HG02938 (cell line): ENCODE measurements around the gene CEP72.
"Not testable (repeated sequence)": the region's sequence is repeated elsewhere in the genome, so short reads cannot be mapped to it uniquely, and the experiment has no call there.

Source experiments
- ATAC-seq: cut with Tn5 transposase; IDR thresholded peaks from one replicate; pipeline ENCODE4 v1.9.1; 2021; ENCODE audit warnings: mild to moderate bottlenecking, moderate library complexity; ENCODE audit not compliant: unreplicated experiment

The CEP72 gene

DNA sequence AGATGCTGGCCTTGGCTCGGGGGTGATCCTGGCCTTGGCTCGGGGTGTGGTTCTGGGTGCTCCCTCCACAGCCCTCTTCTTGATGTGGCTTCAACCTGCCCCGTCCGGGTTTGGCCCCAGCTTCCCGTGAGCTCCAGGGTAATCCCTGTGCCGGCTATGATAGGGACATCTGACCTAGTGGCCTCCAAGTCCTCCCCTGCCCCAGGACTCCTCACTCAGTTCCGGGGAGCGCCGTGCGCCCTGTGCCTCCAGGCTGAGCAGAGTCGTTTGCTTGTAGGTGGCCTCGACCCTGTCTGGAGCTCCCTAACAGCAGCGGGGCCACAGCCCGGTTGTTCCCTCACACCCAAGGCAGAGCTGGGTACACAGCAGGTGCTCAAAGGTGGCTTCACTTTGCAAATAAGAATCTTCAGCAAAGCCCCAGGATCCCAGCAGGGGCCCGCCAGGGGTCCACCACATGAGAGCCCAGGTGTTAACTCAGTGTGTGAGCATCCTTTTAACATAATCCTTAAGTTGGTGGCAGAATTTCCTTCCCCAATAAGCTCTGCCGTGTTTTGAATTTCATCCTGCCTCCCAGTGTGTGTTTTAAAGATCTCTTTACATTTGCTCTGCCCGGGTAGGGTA, 32.3 kb upstream of the CEP72 start:
- ATAC-seq, result no peak

DNA sequence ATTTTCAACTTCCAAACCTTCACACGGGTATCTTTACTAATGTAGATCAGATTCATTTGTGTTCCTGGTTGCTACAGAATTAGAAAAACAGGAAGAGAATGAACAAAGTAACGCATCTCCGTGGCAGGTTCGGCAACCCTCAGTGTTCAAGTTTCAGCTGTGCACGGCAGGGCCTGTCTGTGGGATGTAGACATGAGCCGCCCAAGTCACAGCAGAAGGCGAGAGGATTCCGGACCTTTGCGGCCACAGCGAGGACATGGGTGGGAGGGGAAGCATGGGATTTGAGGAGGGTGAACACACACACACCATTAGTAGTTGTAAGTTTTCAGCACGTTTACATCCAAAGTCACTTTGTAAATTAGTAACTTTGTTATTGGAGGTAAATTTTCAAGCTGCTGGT, 31.7 kb upstream of the CEP72 start:
- ATAC-seq, result no peak

DNA sequence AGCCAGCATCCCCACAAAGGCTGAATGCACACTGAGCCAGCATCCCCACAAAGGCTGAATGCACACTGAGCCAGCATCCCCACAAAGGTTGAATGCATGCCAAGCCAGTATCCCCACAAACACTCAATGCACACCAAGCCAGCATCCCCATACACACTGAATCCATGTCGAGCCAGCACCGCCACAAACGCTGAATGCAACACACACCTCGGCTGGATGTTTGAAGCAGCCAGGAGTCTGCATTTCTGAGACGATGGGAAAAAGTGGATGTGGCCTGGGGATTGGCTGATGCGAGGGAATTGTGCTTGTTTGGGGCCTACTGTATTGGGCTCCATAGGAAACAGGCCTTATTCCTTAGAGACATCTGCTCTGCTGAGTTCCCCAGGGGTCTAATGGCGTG, 30.9 kb upstream of the CEP72 start:
- ATAC-seq, result no peak

DNA sequence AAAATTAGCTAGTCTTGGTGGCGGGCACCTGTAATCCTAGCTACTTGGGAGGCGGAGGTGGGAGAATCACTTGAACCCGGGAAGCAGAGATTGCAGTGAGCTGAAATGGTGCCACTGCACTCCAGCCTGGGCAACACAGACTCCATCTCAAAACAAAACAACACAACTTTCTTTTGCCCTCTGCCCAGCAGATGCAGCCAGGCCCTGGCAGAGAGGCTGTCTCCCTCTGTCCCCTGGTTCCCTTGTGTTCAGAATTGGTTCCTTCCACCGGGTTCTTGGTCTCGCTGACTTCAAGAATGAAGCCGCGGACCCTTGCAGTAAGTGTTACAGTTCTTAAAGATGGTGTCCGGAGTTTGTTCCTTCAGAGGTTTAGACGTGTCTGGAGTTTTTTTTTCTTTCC, 30.2 kb upstream of the CEP72 start:
- ATAC-seq, result no peak

DNA sequence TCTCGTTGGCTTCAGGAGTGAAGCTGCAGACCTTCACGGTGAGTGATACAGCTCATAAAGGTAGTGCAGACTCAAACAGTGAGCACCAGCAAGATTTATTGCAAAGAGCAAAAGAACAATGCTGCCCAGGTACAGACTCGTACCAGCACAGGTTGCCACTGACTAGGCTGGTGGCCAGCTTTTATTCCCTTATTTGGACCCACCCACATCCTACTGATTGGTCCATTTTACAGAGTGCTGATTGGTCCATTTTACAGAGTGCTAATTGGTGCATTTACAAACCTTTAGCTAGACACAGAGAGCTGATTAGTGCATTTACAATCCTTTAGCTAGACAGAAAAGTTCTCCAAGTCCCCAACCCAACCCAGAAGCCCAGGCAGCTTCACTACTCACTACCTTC, 29.7 kb upstream of the CEP72 start:
- ATAC-seq, result not testable (repeated sequence)

DNA sequence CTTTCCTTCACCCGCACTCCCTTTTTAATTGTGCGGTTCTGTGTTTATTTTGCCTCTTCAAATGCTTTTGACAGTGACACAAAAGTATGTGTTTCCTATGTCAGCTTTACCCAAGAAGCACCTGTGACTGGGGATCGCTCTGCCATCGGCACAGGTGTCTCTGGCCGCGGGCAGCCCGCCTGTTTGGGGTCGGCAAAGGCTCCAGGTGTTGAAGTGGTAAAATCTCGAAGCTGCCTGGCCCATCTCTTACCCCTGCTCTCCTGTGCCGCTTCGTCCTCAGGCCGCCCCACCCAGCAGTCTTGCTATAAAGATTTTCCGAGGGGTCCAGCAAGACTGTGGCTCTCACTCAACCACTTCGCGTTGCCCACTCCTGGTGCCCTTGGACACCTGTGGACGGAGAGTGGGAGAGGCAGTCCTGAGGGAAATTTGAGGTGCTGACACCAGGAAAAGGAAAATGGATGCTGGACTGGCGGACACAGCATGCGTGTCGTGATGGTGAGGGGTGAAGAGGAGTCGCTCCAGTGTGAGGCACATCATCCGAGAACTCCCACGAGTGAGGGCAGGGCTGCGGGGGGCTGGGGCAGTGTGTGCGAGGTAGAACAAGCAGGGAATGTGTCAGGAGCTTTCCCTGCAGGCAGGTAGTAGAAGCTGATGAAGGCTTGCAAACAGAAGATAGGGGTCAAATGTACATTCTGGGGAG, 29.1 kb upstream of the CEP72 start:
- no peak for ATAC-seq

DNA sequence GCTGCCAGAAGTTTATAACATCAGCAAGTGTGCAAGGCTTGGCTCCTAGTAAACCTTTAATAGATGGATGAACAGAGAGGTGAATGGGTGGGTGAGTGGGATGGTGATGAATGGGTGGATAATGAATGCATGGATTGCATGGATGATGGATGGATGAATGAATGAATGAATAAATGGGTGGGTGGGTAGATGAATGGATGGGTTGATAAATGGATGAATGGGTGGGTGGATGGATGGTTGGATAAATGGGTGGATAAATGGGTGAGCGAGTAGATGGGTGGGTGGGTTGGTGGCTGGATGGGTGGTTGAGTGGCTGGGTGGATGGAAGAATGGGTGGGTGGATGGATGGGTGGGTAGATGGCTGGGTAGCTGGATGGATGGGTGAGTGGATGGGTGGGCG, 28.5 kb upstream of the CEP72 start:
- no peak for ATAC-seq

DNA sequence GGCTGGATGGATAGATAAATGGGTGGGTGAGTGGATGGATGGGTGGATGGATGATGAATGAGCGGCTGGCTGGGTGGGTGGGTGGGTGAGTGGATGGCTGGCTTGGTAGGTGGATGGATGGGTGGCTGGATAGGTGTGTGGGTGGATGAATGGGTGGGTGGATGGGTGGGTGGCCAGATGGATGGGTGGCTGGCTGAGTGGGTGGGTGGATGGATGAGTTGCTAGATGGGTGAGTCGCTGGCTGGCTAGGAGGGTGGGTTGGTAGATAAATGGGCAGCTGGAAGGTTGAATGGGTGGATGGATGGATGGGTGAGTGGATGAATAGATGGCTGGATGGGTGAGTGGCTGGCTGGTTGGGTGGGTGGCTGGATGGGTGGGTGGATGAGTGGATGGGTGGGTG, 27.9 kb upstream of the CEP72 start:
- ATAC-seq, result no peak

DNA sequence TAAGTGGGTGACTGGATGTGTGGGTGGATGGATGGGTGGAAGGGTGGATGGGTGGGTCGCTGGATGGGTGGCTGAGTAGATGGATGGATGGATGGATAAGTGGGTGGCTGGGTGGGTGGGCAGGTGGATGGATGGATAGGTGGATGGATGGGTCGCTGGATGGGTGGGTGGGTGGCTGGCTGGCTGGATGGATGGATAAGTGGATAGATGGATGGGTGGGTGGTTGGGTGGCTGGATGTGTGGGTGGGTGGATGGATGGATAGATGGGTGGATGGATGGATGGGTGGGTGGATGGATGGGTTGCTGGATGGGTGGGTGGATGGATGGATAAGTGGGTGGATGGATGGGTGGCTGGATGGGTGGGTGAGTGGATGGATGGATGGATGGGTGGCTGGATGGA, 27.3 kb upstream of the CEP72 start:
- no peak for ATAC-seq

DNA sequence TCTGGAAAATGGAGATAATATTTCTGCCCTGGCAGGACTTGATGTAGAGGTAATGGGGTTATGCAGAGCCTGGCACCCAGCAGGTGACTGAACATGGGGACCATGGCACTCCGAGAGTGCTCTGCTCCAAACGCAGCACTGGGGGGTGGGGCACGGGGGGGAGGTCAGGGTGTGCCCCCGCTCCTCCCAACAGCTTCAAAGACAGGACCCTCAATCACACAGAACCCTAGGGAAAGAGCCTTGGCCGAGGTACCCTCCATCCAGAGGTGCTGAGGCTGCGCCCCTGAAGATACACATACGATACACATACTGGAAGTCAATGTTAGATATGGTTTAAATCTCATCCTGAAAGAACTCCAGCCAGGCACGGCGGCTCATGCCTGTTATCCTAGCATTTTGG, 26.6 kb upstream of the CEP72 start:
- ATAC-seq, result no peak

DNA sequence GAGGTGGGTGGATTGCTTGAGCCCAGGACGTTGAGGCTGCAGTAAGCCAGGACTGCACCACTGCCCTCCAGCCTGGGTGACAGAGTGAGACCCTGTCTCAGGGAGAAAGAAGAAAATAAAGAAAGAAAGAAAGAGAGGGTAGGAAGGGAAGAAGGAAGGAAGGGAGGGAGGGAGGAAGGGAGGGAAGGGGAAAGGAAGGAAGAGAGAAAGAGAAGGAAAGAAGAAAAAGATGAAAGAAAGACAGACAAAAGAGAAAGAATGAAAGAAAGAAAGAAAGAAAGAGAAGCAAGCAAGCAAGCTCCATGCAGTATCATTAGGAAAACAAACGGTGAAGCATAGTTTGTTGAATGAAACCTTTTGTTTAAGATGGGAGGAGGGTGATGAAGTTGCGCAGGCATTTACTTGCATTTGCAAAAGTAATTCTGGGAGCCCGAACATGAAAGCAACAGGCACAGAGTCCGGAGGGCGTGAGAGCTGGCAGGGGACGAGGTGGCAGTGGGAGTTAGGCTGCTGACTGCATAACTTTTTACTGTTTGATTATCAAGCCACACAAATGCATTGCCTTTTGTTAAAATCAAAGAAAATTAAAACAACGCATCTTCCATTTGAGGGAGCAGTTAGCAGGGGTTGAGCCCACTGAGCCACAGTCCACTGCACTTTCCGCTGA, 26.0 kb upstream of the CEP72 start:
- no peak for ATAC-seq

DNA sequence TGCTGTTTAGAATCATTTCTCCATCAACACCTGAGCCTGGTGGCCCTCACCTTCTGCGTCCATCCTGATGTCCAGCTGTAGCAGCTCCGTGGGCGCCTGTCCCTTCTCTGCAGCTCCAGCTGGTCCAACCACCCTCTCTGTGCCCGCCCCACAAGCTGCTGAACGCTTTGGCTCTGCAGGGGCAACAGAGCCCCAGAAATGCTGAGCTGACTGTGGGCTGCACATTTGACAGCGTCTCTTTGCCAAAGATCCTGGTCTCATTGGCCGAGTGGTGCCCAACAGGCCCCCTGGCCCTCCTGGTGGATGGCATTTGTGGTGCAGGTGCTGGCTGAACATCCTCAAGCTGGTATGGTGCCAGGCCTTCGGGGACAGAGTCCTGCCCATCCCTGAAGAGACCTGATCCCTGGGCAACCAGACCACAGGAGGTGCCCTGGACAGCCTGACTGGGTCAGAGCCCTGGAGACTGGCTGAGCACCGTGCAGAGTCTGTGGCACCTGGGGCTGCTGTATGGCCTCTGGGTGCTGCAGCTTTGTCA, 25.3 kb upstream of the CEP72 start:
- ATAC-seq, result no peak

DNA sequence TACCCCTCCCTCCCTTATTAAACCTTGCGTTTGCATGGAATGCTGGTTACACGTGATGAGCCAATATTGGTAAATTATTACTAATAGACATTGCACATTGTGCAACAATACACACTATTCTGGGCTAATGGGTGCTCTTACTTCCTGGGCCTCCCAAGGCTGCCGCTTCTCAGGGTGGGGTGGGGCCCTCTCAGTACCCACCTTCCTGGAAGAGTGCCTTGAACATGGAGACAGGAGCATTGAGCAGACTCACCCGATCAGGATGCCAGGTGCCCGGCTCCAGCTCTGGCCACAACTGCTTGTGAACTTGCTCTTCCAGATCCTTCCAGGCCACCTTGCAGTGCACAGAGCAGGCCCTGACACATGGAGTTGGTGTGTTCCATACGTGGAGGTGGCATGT, 24.7 kb upstream of the CEP72 start:
- no peak for ATAC-seq

DNA sequence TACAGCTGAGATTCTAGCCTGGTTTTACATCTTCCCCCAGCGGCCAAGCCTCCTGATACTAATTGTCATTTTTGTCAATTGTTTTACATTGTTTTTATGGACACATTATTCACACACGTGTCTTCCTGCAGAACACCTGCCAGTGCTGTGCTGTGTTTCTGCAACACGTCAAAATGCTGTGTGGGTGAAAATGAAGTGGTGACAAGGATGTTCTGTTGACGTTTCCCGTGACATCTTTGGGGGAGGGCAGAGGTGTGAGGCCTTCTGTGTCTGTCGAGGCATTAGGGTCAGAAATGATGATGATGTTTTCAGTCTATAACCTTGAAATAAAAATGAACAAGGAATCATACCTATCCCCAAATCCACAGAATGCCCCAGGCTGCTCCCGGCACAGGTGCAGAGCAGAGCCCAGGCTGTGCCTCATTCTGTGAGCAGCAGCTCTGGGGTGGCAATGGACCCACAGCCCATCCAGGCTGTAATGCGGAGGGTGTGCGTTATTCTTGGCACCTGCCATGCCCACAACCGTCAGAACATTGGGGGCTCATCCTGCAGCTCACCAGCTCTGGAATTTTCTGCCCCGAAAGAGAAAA, 23.6 kb upstream of the CEP72 start:
- no peak for ATAC-seq

DNA sequence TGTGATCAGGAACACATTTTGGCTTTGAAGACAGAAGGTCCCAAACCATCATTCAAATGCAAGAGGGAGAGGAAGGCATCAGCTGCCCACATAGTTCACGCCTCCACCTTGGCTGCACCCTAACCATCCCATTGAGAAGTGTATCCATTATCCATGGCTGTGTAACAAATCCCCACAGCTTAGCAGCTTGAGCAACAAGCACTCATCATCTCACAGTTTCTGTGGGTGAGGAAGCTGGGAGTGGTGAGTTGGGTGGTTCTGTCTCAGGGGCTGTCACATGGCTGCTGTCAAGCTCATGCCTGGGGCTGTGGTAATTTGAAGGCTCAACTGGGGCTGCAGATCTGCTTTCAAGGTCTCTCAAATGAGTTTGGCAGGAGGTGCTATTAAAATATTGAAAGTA, 23.0 kb upstream of the CEP72 start:
- no peak for ATAC-seq

DNA sequence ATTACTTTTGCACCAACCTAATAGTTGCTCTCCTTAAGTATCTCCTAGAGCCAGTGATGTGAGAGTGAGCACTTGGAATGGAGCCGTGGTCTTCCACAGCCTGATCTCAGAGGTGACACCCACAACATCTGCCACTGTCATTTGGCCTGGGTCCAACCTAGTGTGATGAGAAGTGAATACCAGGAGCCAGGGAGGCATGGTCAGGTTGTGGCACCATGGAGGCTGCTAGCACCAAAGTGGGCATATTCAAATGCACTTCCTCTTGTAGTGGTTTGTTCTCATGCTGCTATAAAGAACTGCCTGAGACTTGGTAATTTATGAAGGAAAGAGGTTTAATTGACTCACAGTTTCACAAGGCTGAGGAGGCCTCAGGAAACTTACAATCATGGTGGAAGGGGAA, 22.6 kb upstream of the CEP72 start:
- ATAC-seq, result no peak

DNA sequence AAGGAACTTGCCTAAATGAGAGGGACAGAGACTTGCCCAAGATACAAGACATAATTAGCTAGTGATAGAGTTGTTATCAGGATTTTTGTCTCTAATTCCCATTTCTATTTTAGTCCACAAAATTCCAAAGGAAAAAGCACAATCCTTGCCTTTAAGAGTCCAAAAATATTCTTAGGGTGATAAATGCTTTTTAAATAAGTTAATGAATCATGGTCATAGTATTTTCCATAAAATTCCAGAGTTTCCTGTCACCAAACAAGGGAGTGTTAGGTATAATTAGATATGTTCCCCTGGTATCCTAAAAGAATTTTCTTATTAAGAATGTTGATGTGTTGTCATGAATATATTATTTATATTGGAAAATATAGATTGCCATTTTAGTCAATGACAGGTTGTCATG, 21.8 kb upstream of the CEP72 start:
- ATAC-seq, result no peak

DNA sequence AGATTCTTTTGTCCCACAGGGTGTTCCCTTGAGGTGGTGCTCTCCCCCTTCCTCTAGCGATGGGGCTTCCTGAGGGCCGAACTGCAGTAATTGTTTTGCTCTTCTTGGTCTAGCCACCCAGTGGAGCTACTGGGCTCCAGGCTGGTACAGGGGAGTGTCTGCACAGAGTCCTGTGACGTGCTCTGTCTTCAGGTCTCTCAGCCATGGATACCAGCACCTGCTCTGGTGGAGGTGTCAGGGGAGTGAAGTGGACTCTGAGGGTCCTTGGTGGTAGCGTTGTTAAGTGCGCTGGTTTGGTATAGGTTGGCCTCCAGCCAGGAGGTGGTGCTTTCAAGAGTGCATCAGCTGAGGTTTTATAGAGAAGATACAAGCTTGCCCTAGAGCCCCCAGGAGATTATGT, 20.4 kb upstream of the CEP72 start:
- ATAC-seq, result no peak

DNA sequence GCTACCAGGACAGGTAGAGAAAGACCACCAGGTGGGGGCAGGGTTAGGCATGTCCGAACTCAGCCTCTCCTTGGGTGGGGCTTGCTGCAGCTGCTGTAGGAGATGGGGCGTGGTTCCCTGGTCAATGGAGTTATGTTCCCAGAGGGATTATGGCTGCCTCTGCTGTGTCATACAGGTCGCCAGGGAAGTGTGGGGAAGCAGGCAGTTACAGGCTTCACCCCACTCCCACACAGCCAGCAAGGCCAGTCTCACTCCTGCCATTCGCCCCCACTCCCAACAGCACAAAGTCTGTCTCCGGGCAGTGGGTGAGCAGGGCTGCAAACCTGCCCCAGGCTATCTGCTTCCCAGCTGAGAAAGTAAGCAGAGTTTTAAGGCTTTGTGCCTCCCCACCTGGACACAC, 20.0 kb upstream of the CEP72 start:
- ATAC-seq, result no peak

DNA sequence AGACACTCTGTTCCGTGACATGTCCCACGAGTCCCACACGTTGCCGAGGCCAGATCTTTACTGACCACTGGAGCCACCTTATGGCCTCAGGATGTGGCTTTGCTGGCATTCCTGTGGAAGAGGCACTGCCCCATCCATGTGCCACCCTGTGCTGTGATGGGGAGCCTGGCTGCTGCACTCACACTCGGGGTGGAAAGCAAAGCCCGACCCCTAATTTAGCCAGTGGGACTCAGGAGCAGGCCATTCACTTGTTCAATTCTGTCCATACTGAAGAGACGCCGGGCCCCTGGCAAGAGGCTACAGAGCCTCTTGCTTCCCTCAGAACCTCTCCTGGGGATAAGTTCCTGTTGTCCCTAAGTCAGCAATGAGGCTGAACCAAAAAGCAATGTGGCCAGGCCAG, 18.6 kb upstream of the CEP72 start:
- ATAC-seq, result no peak

DNA sequence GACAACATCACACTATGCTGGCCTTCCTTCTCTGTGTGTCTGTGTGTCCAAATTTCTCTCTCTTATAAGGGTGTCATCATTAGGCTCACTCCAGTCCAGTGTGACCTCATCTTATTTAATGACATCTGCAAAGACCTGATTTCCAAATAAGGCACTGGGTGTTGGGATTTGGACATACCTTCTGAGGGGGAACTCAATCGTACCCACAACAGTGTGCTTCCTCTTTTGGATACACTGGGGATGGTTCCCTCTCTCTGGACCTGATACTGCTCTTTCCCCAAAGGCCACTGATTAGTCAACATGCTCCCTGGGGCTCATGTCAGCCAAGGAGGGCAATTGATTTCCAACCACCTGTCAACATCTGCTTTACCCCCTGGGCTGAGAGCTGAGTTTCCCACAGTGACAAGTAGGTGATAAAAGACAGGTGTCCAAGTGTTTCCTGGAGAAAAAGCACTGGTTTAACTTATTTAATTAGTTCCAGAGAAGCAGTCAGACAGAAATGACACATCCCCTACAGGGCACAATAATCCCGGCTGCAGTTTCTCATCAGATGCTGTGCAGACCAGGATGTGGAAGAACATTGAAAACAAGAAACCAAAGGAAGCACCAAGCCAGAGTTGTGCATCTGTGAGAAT, 17.8 kb upstream of the CEP72 start:
- no peak for ATAC-seq
